Chondrocyte (in vitro differentiated cells): Measurements from ENCODE around the gene IFI27L2. TPM values are rescaled to one million over a fixed set of nuclear protein-coding genes. Genes with fewer than 3 reads are reported as not detected.

Source experiments
- DNase-seq: peaks from one replicate; pipeline ENCODE4 v3.0.0; 2021; ENCODE audit warnings: mixed read lengths, low spot score
- H3K27ac Mint-ChIP-seq: one replicate; pipeline ENCODE4 v1.8.0; 2021; ENCODE audit warnings: mild to moderate bottlenecking, moderate library complexity, mixed read lengths; ENCODE audit not compliant: unreplicated experiment
- H3K27me3 Mint-ChIP-seq: 2 replicates; pipeline ENCODE4 v1.8.0; 2021; ENCODE audit warnings: low read depth, mixed read lengths
- H3K36me3 Mint-ChIP-seq: 2 replicates; pipeline ENCODE4 v1.8.0; 2021; ENCODE audit warnings: low read depth, mixed read lengths
- H3K4me1 Mint-ChIP-seq: 2 replicates; pipeline ENCODE4 v1.8.0; 2021; ENCODE audit warnings: low read depth, mild to moderate bottlenecking, mixed read lengths
- H3K4me3 Mint-ChIP-seq: one replicate; pipeline ENCODE4 v1.8.0; 2021; ENCODE audit warnings: mild to moderate bottlenecking, moderate library complexity, mixed read lengths; ENCODE audit not compliant: unreplicated experiment
- H3K9me3 Mint-ChIP-seq: 2 replicates; pipeline ENCODE4 v1.8.0; 2021; ENCODE audit warnings: low read depth, mixed read lengths
- total RNA-seq: library from RNA; stranded (reverse); gene quantifications from 3 replicates; pipeline ENCODE4 v1.2.1, GENCODE V29; 2021
- TF ChIP-seq, protein P1 (sequence below): fragments of 200-600 bp; sonication (generic); IDR thresholded peaks from 2 replicates; pipeline ENCODE4 v1.5.0; 2021; ENCODE audit warnings: antibody characterized with exemption, mild to moderate bottlenecking, moderate library complexity

IFI27L2 gene
- total RNA-seq, 1 donor from 2014 or later, result 66.8 TPM

DNA sequence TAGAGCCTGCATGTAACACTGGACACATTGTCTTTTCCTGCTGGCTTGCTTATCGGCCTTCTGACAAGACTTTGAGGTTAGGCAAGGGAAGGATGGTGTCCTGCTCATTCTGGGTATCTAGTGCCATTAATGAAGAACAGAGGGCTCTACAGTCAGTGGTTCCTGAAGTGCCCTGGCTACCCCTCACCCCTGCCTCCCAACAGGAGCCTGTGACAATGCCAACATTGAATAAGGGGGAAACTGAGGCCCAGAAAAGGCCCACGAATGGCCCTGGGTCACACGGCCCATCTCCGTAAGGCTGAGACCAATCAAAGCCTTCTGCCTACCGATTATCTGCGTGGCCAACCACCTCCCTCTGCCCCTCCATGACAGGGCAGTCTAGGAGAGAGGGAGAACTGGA is 2.1 kb downstream of the IFI27L2 start:
- H3K36me3 Mint-ChIP-seq, result peaks cover 3% of the 10 kb centered on the region
- no peaks in the 10 kb centered on the region for H3K9me3 Mint-ChIP-seq
- H3K27me3 Mint-ChIP-seq, result no peaks in the 10 kb centered on the region
- H3K27ac Mint-ChIP-seq, result no peak overlapping the region
- peaks cover 17% of the 10 kb centered on the region for H3K4me1 Mint-ChIP-seq
- H3K4me3 Mint-ChIP-seq, result no peak overlapping the region
- TF ChIP-seq, protein P1, sequence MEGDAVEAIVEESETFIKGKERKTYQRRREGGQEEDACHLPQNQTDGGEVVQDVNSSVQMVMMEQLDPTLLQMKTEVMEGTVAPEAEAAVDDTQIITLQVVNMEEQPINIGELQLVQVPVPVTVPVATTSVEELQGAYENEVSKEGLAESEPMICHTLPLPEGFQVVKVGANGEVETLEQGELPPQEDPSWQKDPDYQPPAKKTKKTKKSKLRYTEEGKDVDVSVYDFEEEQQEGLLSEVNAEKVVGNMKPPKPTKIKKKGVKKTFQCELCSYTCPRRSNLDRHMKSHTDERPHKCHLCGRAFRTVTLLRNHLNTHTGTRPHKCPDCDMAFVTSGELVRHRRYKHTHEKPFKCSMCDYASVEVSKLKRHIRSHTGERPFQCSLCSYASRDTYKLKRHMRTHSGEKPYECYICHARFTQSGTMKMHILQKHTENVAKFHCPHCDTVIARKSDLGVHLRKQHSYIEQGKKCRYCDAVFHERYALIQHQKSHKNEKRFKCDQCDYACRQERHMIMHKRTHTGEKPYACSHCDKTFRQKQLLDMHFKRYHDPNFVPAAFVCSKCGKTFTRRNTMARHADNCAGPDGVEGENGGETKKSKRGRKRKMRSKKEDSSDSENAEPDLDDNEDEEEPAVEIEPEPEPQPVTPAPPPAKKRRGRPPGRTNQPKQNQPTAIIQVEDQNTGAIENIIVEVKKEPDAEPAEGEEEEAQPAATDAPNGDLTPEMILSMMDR, result no peak
- no peak for DNase-seq

DNA sequence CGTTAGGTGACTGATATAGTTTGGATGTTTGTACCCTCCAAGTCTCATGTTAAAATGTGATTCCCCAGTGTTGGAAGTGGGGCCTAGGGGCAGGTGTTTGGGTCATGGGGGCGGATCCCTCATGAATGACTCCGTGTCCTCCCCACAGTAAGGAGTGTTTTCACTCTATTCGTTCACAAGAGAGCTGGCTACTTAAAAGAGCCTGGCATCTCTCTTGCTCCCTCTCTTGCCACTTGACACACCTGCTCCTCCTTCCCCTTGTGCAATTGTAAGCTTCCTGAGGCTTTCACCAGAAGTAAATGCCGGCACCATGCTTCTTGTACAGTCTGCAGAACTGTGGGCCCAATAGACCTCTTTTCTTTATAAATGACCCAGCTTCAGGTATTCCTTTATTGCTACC is 2.6 kb downstream of the IFI27L2 start:
- no peak overlapping the region for H3K27ac Mint-ChIP-seq
- H3K9me3 Mint-ChIP-seq, result no peaks in the 10 kb centered on the region
- H3K36me3 Mint-ChIP-seq, result peaks cover 3% of the 10 kb centered on the region
- TF ChIP-seq, protein P1, result no peak
- H3K4me3 Mint-ChIP-seq, result no peak overlapping the region
- no peak for DNase-seq
- H3K27me3 Mint-ChIP-seq, result no peaks in the 10 kb centered on the region
- H3K4me1 Mint-ChIP-seq, result peaks cover 23% of the 10 kb centered on the region

DNA sequence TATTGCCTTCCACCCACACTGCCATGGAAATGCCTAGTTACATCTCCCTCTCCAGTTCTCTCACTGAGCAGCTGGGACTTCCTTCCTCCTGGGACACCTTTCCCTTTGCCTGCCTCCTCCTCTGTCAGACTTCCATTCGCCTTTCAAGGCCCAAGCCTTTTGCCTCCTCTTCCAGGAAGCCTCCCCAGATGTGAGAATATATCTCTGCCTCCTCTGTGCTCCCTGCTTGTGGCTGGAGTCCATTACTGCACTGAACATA is 3.1 kb downstream of the IFI27L2 start:
- TF ChIP-seq, protein P1, result no peak
- H3K36me3 Mint-ChIP-seq, result peaks cover 3% of the 10 kb centered on the region
- no peak for DNase-seq
- H3K4me3 Mint-ChIP-seq, result no peak overlapping the region
- H3K4me1 Mint-ChIP-seq, result peaks cover 27% of the 10 kb centered on the region
- no peaks in the 10 kb centered on the region for H3K27me3 Mint-ChIP-seq
- H3K27ac Mint-ChIP-seq, result no peak overlapping the region
- H3K9me3 Mint-ChIP-seq, result no peaks in the 10 kb centered on the region

DNA sequence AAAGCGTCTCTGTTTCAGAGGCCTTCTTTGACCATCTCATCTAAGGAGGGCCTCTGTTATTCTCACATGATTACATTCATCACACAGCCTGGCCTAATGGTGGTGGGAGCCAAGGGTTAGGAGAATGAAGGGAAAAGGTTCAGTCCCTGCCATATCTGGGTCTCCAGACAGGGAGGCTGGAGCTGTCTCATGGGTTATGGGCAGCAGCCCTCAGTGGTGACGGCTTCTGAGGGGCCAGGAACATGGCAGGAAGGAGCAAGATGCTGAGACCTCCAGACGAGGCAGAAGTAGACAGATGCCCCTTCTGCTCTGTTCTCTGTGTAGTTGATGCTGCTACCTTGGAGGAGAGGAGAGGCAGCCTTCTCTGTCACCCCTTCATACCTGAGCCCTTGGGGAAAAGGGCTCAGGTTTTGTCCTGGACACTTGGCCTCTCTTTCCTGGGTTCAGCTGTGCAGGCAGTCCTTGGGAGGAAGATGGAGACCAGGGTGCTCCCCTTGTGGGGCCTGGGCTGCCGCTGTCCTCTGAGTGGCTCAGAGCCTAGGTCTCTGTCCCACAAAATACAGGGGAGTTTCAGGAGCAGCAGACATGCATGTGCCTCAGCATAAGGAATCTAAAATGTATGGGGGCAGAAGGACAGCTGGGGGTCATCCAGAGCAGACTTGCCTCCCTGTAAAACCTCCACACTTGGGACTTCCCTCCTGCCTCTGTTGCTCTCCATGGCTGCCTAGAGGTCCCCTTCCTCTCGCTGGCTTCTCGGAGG is 3.6 kb downstream of the IFI27L2 start:
- TF ChIP-seq, protein P1, result no peak
- Mint-ChIP-seq H3K27ac (no peak overlapping the region), H3K36me3 (peaks cover 3% of the 10 kb centered on the region), H3K9me3 (peaks cover under 1% of the 10 kb centered on the region), H3K4me3 (no peak overlapping the region), H3K4me1 (peaks cover 32% of the 10 kb centered on the region), H3K27me3 (no peaks in the 10 kb centered on the region)
- no peak for DNase-seq

DNA sequence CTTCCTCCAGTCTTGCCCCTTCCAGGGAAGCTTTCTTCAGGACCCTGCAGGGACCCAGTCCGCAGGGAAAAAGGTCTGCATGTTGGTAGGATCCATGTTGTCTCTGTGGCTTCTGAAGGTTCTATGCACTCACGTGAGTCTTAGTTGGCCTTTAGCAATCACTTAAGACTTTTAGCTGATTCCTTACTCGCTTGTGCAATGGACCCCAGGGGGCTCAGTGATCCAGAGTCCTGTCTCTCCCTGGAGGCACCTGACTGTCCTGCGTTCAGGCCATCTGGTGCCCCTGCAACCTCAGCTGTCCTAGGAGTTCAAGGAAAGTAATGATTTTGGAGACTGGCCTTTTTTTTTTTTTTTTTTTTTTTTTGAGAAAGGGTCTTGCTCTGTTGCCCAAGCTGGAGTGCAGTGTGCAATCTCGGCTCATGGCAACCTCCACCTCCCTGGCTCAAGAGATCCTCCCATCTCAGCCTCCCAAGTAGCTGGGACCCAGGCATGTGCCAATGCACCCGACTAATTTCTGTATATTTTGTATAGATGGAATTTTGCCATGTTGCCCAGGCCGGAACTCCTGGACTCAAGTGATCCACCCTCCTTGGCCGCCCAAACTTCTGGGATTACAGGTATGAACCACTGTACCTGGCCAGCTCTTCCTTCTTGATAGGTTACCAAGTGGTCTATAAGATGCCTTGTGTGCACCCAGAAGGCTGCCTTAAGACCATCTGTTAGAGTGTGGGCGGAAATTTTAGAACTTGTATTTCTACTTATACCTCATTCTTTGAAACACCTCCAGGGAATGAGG is 4.6 kb downstream of the IFI27L2 start:
- Mint-ChIP-seq H3K9me3 (peaks cover 6% of the 10 kb centered on the region), H3K27ac (no peak overlapping the region), H3K4me1 (peaks cover 31% of the 10 kb centered on the region), H3K4me3 (no peak overlapping the region), H3K27me3 (no peaks in the 10 kb centered on the region), H3K36me3 (peaks cover 4% of the 10 kb centered on the region)
- TF ChIP-seq, protein P1, result no peak
- DNase-seq, result no peak
